Neuronal stem cell (in vitro differentiated cells): Measurements from ENCODE around the gene C1GALT1.

Experiments
- DNase-seq: peaks from one replicate; pipeline ENCODE4 v3.0.0-alpha.2; 2013; ENCODE audit warnings: low spot score
- H2AFZ ChIP-seq: one replicate; pipeline ENCODE4 v1.6.1; 2013; ENCODE audit warnings: mild to moderate bottlenecking, low read length, inconsistent platforms
- H2AK5ac ChIP-seq: 2 replicates; pipeline ENCODE4 v1.6.1; 2013; ENCODE audit warnings: low read depth, mild to moderate bottlenecking, inconsistent platforms, low read length, moderate library complexity, mixed read lengths
- H2BK120ac ChIP-seq: 2 replicates; pipeline ENCODE4 v1.6.1; 2013; ENCODE audit warnings: low read depth, mild to moderate bottlenecking, inconsistent platforms, low read length, moderate library complexity, mixed read lengths
- H2BK12ac ChIP-seq: one replicate; pipeline ENCODE4 v1.6.1; 2013; ENCODE audit warnings: low read length, inconsistent platforms
- H2BK15ac ChIP-seq: 2 replicates; pipeline ENCODE4 v1.6.1; 2013; ENCODE audit warnings: mild to moderate bottlenecking, low read length, inconsistent platforms, mixed read lengths
- H2BK5ac ChIP-seq: one replicate; pipeline ENCODE4 v1.6.1; 2013; ENCODE audit warnings: inconsistent platforms, mild to moderate bottlenecking, low read length, moderate library complexity
- H3K14ac ChIP-seq: one replicate; pipeline ENCODE4 v1.6.1; 2013; ENCODE audit warnings: low read length, inconsistent platforms
- H3K18ac ChIP-seq: 2 replicates; pipeline ENCODE4 v1.6.1; 2013; ENCODE audit warnings: low read length, inconsistent platforms
- H3K23ac ChIP-seq: 2 replicates; pipeline ENCODE4 v1.6.1; 2013; ENCODE audit warnings: low read depth, mild to moderate bottlenecking, mixed read lengths, low read length, inconsistent platforms; ENCODE audit not compliant: poor library complexity
- H3K27ac ChIP-seq: replicated peaks from 3 replicates; pipeline ENCODE4 v1.5.1; 2013; ENCODE audit warnings: low read length, inconsistent platforms
- H3K27me3 ChIP-seq, 3 experiments: 2 replicates each; pipeline ENCODE4 v1.6.1; 2013; ENCODE audit warnings: low read length in 3 of 3, mild to moderate bottlenecking in 2 of 3, inconsistent platforms in 1 of 3, low read depth in 1 of 3, mixed read lengths in 1 of 3, moderate library complexity in 1 of 3; ENCODE audit not compliant: control insufficient read depth in 3 of 3, insufficient read depth in 3 of 3
- H3K36me3 ChIP-seq, 2 donors: replicated peaks in 1 of 2; 2 replicates each; pipeline ENCODE4 v1.6.1; 2013; ENCODE audit warnings: low read length in 2 of 2; ENCODE audit not compliant: control insufficient read depth in 2 of 2, insufficient read depth in 2 of 2
- H3K4ac ChIP-seq: 2 replicates; pipeline ENCODE4 v1.6.1; 2013; ENCODE audit warnings: inconsistent platforms, mild to moderate bottlenecking, low read length, moderate library complexity
- H3K4me1 ChIP-seq, 2 donors: 1 replicate in 1 of 2; 2 replicates in 1 of 2; pipeline ENCODE4 v1.6.1; 2013; ENCODE audit warnings: low read length in 2 of 2, low read depth in 1 of 2; ENCODE audit not compliant: control insufficient read depth in 2 of 2, insufficient read depth in 1 of 2
- H3K4me2 ChIP-seq: one replicate; pipeline ENCODE4 v1.6.1; 2013; ENCODE audit warnings: mild to moderate bottlenecking, low read length, inconsistent platforms; ENCODE audit not compliant: insufficient read depth, poor library complexity, severe bottlenecking
- H3K4me3 ChIP-seq, 2 donors: 2 replicates each; pipeline ENCODE4 v1.5.1; 2013; ENCODE audit warnings: low read length in 2 of 2, mild to moderate bottlenecking in 2 of 2, inconsistent platforms in 1 of 2, moderate library complexity in 1 of 2
- H3K79me1 ChIP-seq: one replicate; pipeline ENCODE4 v1.6.1; 2013; ENCODE audit warnings: low read depth, mild to moderate bottlenecking, inconsistent platforms, low read length, moderate library complexity
- H3K9ac ChIP-seq: one replicate; pipeline ENCODE4 v1.6.1; 2013; ENCODE audit warnings: mild to moderate bottlenecking, low read depth, low read length, inconsistent platforms; ENCODE audit not compliant: poor library complexity
- H3K9me3 ChIP-seq, 2 donors: replicated peaks in 1 of 2; 2 replicates each; pipeline versions ENCODE3 to v1.6.1; 2013; ENCODE audit warnings: low read length in 2 of 2, mild to moderate bottlenecking in 2 of 2, inconsistent platforms in 1 of 2, low read depth in 1 of 2, mixed read lengths in 1 of 2, moderate library complexity in 1 of 2; ENCODE audit not compliant: control insufficient read depth in 2 of 2, insufficient read depth in 1 of 2
- H4K8ac ChIP-seq: one replicate; pipeline ENCODE4 v1.6.1; 2013; ENCODE audit warnings: low read depth, mild to moderate bottlenecking, inconsistent platforms, low read length, moderate library complexity
- H4K91ac ChIP-seq: one replicate; pipeline ENCODE4 v1.6.1; 2013; ENCODE audit warnings: low read length, low read depth, mild to moderate bottlenecking, inconsistent platforms; ENCODE audit not compliant: poor library complexity
- WGBS, 2 donors: extraction: QIAGEN DNeasy Blood & Tissue Kit; methylation state at CpG; one replicate each; pipeline ENCODE4 v1.1.7; 2013; ENCODE audit warnings: missing lambda C conversion rate in 2 of 2, mixed read lengths in 1 of 2; ENCODE audit not compliant: insufficient read length in 2 of 2, insufficient replicate concordance in 1 of 2; ENCODE audit errors: extremely low coverage in 2 of 2; 5-methylcytosine and 5-hydroxymethylcytosine counted together

The C1GALT1 gene

DNA sequence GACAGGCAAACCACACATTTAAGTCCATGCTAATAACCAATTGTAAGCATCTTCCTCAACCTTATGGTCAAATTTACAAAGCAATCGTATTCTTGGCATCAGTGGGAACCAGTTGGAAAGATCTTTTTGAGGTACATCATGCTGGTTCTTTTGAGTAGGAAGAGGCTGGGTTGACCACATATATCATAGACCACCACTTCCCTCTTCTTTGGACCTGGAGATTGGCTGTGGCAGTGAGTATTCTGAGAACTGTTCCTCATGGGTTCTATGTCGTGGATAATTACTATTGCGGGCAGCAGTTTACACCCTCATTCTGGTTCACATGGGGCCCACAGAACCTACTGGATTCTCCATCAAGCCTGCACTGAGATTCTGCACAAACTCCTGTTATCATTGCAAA is 35.5 kb upstream of the C1GALT1 start:
- Histone ChIP-seq H3K14ac (no peak overlapping the region), H3K4me2 (no peak overlapping the region), H3K9ac (no peak overlapping the region), H3K23ac (no peak overlapping the region), H3K79me1 (no peaks in the 10 kb centered on the region), H4K91ac (no peak overlapping the region), H2BK5ac (no peak overlapping the region), H3K4me3 (no peak overlapping the region), H3K36me3 (no peaks in the 10 kb centered on the region), H3K4me1 (no peaks in the 10 kb centered on the region), H3K18ac (no peak overlapping the region), H2BK15ac (no peak overlapping the region), H2AFZ (no peak overlapping the region), H3K27me3 (no peaks in the 10 kb centered on the region), H2BK12ac (no peak overlapping the region), H3K4ac (no peak overlapping the region), H2AK5ac (no peak overlapping the region), H3K27ac (no peak overlapping the region), H3K9me3 (peaks cover 0 to 2% of the 10 kb centered on the region in 2 donors), H4K8ac (no peak overlapping the region), H2BK120ac (no peak overlapping the region)
- WGBS, 2 donors = no CpG with 5 or more reads among the region's 3 CpGs
- no peak for DNase-seq

DNA sequence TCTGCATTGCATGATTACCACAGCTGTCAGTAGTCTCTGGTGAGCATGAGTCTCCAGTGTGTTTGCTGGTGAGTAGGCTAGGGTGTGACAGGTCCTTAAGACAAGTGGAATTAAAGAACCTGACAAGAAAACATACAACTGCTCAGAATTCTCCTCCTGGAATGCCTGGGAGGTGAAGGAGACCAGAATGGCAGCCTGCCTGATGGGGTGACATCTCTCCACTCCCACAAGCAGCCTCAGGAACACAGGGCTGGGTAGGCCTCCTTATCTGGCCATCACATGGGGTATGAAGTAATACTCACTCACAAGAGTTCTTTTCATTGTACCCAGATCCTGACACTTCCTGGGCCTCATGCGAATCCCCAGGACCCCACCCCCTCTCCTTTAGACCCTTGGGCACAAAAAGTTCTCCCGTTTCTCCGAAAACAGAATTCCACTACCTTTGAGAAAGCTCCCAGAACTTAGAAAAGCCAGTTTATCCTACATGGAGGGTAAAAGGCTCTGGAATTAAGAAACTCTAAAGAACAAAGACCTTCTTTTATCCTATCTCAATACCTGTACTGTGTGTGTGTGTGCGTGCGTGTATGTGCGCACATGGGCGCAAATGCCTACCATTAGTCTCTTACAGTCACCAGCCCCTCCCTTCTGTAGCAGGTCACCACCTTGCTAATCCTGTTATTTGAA is 33.4 kb upstream of the C1GALT1 start:
- no peak overlapping the region for H3K4me2 ChIP-seq
- peaks cover 0 to 2% of the 10 kb centered on the region in 2 donors for H3K9me3 ChIP-seq
- H2BK12ac ChIP-seq = no peak overlapping the region
- H3K14ac ChIP-seq = no peak overlapping the region
- H3K79me1 ChIP-seq = no peaks in the 10 kb centered on the region
- H3K36me3 ChIP-seq = no peaks in the 10 kb centered on the region
- no peak overlapping the region for H3K27ac ChIP-seq
- H3K27me3 ChIP-seq = no peaks in the 10 kb centered on the region
- no peak overlapping the region for H3K4me3 ChIP-seq
- H2AK5ac ChIP-seq = no peak overlapping the region
- no peak overlapping the region for H3K18ac ChIP-seq
- H2BK120ac ChIP-seq = no peak overlapping the region
- no peak overlapping the region for H2BK15ac ChIP-seq
- no peak overlapping the region for H4K91ac ChIP-seq
- H3K4me1 ChIP-seq = no peaks in the 10 kb centered on the region
- no peak overlapping the region for H4K8ac ChIP-seq
- no peak overlapping the region for H3K4ac ChIP-seq
- no peak for DNase-seq
- H3K23ac ChIP-seq = no peak overlapping the region
- H3K9ac ChIP-seq = no peak overlapping the region
- WGBS, 2 donors = no CpG with 5 or more reads among the region's 7 CpGs
- no peak overlapping the region for H2BK5ac ChIP-seq
- no peak overlapping the region for H2AFZ ChIP-seq

DNA sequence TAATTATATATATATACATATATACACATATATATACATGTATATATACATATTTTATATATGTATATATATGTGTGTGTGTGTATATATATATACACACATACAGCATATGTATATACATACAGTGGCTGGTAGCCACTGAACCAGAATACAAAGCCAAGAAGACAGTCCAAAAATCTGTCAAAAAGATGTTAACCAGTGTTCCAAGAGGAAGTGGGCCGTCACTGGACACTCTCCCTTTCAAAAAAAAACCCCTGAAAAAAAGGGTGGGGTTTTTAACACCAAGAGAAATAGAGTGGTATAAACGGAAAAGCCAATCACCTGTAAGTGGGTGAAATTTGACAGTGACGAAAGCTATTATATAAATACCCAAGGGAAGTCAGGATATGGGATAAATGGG is 31.1 kb upstream of the C1GALT1 start:
- Histone ChIP-seq H3K4ac (no peak overlapping the region), H3K14ac (no peak overlapping the region), H2AK5ac (no peak overlapping the region), H3K4me2 (no peak overlapping the region), H3K36me3 (no peaks in the 10 kb centered on the region), H2BK5ac (no peak overlapping the region), H4K91ac (no peak overlapping the region), H3K9me3 (no peaks in the 10 kb centered on the region), H3K79me1 (no peaks in the 10 kb centered on the region), H3K4me3 (no peak overlapping the region), H3K9ac (no peak overlapping the region), H3K18ac (no peak overlapping the region), H3K4me1 (no peaks in the 10 kb centered on the region), H3K23ac (no peak overlapping the region), H3K27me3 (no peaks in the 10 kb centered on the region), H2AFZ (no peak overlapping the region), H2BK120ac (no peak overlapping the region), H4K8ac (no peak overlapping the region), H3K27ac (no peak overlapping the region), H2BK12ac (no peak overlapping the region), H2BK15ac (no peak overlapping the region)
- DNase-seq = no peak
- WGBS, 2 donors = no CpG with 5 or more reads among the region's 3 CpGs

DNA sequence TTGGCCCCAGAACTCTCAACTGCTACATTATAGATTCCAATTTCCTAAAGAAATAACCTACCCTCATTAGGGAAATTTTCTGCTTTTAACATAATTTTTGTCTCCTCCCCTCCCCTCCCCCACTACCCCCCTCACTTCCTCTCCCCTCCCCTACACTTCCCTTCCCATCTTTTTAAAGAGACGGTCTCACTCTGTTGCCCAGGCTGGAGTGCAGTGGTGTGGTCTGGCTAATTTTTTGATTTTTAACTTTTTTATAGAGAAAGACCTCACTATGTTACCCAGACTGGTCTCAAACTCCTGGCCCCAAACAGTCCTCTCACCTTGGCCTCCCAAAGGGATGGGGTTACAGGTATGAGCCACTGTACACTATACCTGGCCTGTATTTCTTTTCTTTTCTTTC is 30.5 kb upstream of the C1GALT1 start:
- Histone ChIP-seq H2BK5ac (no peak overlapping the region), H3K4me2 (no peak overlapping the region), H3K4me3 (no peak overlapping the region), H3K14ac (no peak overlapping the region), H2BK12ac (no peak overlapping the region), H3K27ac (no peak overlapping the region), H3K4ac (no peak overlapping the region), H3K9ac (no peak overlapping the region), H3K9me3 (no peaks in the 10 kb centered on the region), H2BK120ac (no peak overlapping the region), H2AK5ac (no peak overlapping the region), H3K18ac (no peak overlapping the region), H3K79me1 (no peaks in the 10 kb centered on the region), H3K23ac (no peak overlapping the region), H3K27me3 (no peaks in the 10 kb centered on the region), H3K4me1 (no peaks in the 10 kb centered on the region), H4K8ac (no peak overlapping the region), H3K36me3 (no peaks in the 10 kb centered on the region), H2AFZ (no peak overlapping the region), H4K91ac (no peak overlapping the region), H2BK15ac (no peak overlapping the region)
- no CpG with 5 or more reads among the region's 1 CpG for WGBS, 2 donors
- no peak for DNase-seq
